DND-41 (cell line): ENCODE data around the gene AQP2.

ENCODE experiments used
- ATAC-seq: fragments of 200-7000 bp; cut with Tn5 transposase; 3 replicates; pipeline ENCODE4 v1.9.1; 2021; ENCODE audit warnings: low read depth; ENCODE audit not compliant: insufficient read depth
- DNase-seq: peaks from one replicate; pipeline ENCODE4 v3.0.0-alpha.2; 2020
- H2AFZ ChIP-seq: 2 replicates; pipeline ENCODE4 v1.6.0; 2012; ENCODE audit warnings: low read depth, low read length
- H3K27ac ChIP-seq: 2 replicates; pipeline ENCODE4 v1.5.1; 2012; ENCODE audit warnings: low read length, inconsistent platforms
- H3K27me3 ChIP-seq: fragments of 200-600 bp; sonication (generic); 2 replicates; pipeline ENCODE4 v1.6.0; 2012; ENCODE audit warnings: low read length, mild to moderate bottlenecking, inconsistent platforms; ENCODE audit not compliant: insufficient read depth, poor library complexity
- H3K36me3 ChIP-seq: 2 replicates; pipeline ENCODE4 v1.5.1; 2012; ENCODE audit warnings: low read length, inconsistent platforms; ENCODE audit not compliant: insufficient read depth
- H3K4me1 ChIP-seq: 2 replicates; pipeline ENCODE4 v1.5.1; 2012; ENCODE audit warnings: mild to moderate bottlenecking, low read length; ENCODE audit not compliant: insufficient read depth
- H3K4me2 ChIP-seq: 2 replicates; pipeline ENCODE4 v1.6.0; 2012; ENCODE audit warnings: mild to moderate bottlenecking, moderate library complexity, low read length, inconsistent platforms; ENCODE audit not compliant: insufficient read depth
- H3K4me3 ChIP-seq, 2 experiments: fragments of 200-600 bp in 1 of 2; shearing (Covaris generic) in 1 of 2; 2 replicates each; pipeline ENCODE4 v1.5.1; 2012 to 2016; ENCODE audit warnings: inconsistent platforms in 2 of 2, low read length in 2 of 2, mild to moderate bottlenecking in 2 of 2, low read depth in 1 of 2, moderate library complexity in 1 of 2
- H3K79me2 ChIP-seq: 2 replicates; pipeline ENCODE4 v1.6.0; 2012; ENCODE audit warnings: low read length, inconsistent platforms; ENCODE audit not compliant: insufficient read depth
- H3K9ac ChIP-seq: 2 replicates; pipeline ENCODE4 v1.6.0; 2012; ENCODE audit warnings: low read depth, mild to moderate bottlenecking, inconsistent platforms, low read length, moderate library complexity
- H3K9me3 ChIP-seq: 2 replicates; pipeline ENCODE4 v1.5.1; 2012; ENCODE audit warnings: low read length, moderate library complexity, mild to moderate bottlenecking, inconsistent platforms; ENCODE audit not compliant: insufficient read depth, severe bottlenecking
- H4K20me1 ChIP-seq: 2 replicates; pipeline ENCODE4 v1.6.0; 2012; ENCODE audit warnings: low read length; ENCODE audit not compliant: insufficient read depth
- EZH2 ChIP-seq: IDR thresholded peaks from 3 replicates; pipeline ENCODE4 v1.6.1; 2012; ENCODE audit warnings: borderline replicate concordance, low read depth, mild to moderate bottlenecking, moderate library complexity, low read length, inconsistent platforms; ENCODE audit not compliant: severe bottlenecking
- TF ChIP-seq, protein P1 (sequence below): IDR thresholded peaks from 2 replicates; pipeline ENCODE4 v1.5.1; 2012; ENCODE audit warnings: borderline replicate concordance, low read length, moderate library complexity, mild to moderate bottlenecking; ENCODE audit not compliant: poor library complexity, severe bottlenecking; ENCODE audit errors: extremely low read depth

Gene AQP2

DNA sequence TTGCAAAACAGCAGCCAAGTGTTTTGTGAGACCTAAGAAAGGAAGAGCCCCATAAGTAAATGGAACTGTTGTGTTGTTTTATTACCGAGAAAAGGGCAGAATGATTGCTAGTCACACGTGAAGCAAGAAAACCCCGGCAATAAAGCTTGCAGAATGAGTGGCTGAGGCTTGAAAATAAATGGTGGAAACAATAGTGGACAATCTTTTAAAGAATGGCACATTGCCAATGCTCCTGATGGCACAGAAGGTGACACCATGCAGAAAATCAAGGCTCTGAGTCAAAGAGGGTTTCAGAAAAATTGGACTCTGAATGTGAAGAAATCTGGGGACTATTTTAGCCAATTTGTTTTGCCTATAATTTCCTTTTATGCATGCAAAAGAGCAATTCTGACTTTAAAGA is 4.0 kb upstream of the AQP2 start:
- Histone ChIP-seq H4K20me1 (no peaks in the 10 kb centered on the region), H3K4me3 (no peak overlapping the region), H2AFZ (no peak overlapping the region), H3K9ac (no peak overlapping the region), H3K4me2 (no peak overlapping the region), H3K9me3 (no peaks in the 10 kb centered on the region), H3K79me2 (no peaks in the 10 kb centered on the region), H3K4me1 (peaks cover 9% of the 10 kb centered on the region), H3K27me3 (peaks cover 3% of the 10 kb centered on the region), H3K36me3 (no peaks in the 10 kb centered on the region), H3K27ac (no peak overlapping the region)
- no peak for DNase-seq
- ATAC-seq, result no peak
- TF ChIP-seq, protein P1, sequence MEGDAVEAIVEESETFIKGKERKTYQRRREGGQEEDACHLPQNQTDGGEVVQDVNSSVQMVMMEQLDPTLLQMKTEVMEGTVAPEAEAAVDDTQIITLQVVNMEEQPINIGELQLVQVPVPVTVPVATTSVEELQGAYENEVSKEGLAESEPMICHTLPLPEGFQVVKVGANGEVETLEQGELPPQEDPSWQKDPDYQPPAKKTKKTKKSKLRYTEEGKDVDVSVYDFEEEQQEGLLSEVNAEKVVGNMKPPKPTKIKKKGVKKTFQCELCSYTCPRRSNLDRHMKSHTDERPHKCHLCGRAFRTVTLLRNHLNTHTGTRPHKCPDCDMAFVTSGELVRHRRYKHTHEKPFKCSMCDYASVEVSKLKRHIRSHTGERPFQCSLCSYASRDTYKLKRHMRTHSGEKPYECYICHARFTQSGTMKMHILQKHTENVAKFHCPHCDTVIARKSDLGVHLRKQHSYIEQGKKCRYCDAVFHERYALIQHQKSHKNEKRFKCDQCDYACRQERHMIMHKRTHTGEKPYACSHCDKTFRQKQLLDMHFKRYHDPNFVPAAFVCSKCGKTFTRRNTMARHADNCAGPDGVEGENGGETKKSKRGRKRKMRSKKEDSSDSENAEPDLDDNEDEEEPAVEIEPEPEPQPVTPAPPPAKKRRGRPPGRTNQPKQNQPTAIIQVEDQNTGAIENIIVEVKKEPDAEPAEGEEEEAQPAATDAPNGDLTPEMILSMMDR, result no peak
- no peak for TF ChIP-seq EZH2

DNA sequence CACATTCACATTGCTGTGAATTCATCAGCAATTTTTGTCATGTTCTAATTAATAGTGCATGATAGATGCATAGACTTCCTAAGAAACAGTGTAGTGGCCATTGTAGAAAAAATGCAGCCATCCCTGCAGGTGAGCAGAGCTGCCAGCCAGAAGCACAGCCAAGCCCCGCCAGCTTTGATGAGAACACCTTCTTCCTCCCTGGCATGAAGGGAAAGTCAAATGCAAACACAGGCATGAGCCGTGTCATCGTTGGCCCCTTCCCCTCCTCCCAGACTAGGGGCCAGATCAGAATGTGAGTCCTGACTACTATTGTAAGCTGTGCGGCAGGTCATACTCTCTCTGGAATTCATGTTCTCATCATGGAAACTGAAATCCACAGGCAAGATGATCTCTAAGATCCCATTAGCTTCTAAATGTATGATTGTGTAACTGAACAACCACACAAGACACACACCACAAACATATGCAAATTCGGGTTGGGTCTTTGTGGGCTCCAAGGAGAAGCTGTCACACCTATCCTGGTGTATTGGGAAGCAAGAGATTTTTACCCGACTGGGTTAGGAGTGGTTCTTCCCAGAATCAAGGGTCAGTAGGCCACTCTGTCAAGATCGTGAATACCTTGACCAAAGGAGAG is 2.8 kb upstream of the AQP2 start:
- H2AFZ ChIP-seq, result no peak overlapping the region
- no peaks in the 10 kb centered on the region for H3K36me3 ChIP-seq
- H3K27me3 ChIP-seq, result peaks cover 3% of the 10 kb centered on the region
- H4K20me1 ChIP-seq, result no peaks in the 10 kb centered on the region
- ATAC-seq (no peak), DNase-seq (no peak)
- TF ChIP-seq, protein P1, result no peak
- no peak for TF ChIP-seq EZH2
- no peak overlapping the region for H3K4me2 ChIP-seq
- H3K79me2 ChIP-seq, result no peaks in the 10 kb centered on the region
- H3K9ac ChIP-seq, result no peak overlapping the region
- H3K27ac ChIP-seq, result no peak overlapping the region
- peaks cover 9% of the 10 kb centered on the region for H3K4me1 ChIP-seq
- H3K9me3 ChIP-seq, result no peaks in the 10 kb centered on the region
- no peak overlapping the region for H3K4me3 ChIP-seq

DNA sequence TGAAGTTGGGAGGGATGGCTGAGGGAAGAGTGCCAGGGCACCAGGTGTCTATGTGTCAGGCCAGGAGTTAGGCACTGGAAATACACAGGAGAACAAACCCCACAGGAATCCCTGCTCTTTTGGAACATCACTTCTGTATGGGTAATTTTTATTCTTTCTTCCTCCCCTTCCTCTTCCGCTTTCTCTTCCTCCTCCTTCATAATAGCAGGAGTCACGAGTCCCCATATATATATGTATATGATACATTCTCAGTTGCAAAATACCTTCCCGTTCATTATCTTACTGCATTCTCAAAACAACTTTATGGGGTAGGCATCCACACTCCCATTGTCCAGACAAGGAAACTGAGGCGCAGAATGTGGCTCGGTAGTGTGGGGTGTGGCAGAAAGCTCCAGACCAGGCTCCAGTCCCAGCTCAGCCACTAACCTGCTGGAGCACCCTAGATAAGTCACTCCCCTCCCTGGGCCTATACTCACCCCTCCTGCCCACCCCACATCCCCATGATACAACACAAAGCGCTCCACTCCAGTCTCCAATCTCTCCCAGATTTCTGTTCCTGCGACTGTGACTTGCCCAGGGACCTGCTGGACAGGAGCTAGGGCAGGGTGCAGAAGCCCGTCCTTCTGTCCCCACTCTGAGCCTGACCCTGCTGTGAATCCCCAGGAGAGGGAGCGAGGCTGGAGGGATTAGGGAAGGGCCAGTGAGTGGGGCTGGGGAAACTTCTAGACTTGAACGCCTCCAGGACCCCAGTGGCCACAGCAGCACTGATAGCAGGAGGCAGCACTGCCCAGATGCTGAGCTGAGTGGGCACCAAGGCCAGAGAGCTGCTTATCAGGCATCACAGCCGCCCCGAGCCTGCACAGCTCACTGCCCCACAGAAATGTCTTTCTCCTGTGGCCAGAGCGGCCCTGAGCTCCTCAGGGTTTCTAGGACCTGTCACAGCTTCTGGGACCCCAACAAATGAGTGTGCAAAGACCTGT is 1.4 kb upstream of the AQP2 start:
- H3K4me2 ChIP-seq, result no peak overlapping the region
- no peaks in the 10 kb centered on the region for H3K9me3 ChIP-seq
- DNase-seq (no peak), ATAC-seq (no peak)
- H3K9ac ChIP-seq, result no peak overlapping the region
- H3K27me3 ChIP-seq, result no peaks in the 10 kb centered on the region
- H3K79me2 ChIP-seq, result no peaks in the 10 kb centered on the region
- H3K4me3 ChIP-seq, result no peak overlapping the region
- H3K36me3 ChIP-seq, result no peaks in the 10 kb centered on the region
- H4K20me1 ChIP-seq, result no peaks in the 10 kb centered on the region
- H3K4me1 ChIP-seq, result peaks cover 9% of the 10 kb centered on the region
- H3K27ac ChIP-seq, result no peak overlapping the region
- no peak for TF ChIP-seq EZH2
- TF ChIP-seq, protein P1, result no peak
- H2AFZ ChIP-seq, result no peak overlapping the region
